Femur (tissue), 1 donor: Measurements from ENCODE around the gene ALOX5AP.

Source experiments
- DNase-seq: peaks from one replicate; pipeline ENCODE4 v3.0.0-alpha.2; 2017

Gene ALOX5AP

DNA sequence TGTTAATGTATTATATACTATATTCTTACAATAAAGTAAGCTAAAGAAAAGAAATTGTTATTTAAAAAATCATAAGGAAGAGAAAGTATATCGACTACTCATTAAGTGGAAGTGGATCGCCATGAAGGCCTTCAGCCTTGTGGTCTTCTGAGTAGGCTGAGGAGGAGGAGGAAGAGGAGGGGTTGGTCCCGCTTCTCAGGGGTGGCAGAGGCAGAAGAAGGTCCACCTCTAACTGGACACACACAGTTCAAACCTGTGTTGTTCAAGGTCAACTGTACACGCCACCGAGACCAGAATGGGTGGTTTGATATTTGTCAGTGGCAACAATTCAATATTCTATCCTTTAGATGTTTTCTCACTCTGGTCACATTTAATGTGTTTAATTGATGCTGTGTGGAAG, 67.2 kb downstream of the ALOX5AP start:
- no peak for DNase-seq

DNA sequence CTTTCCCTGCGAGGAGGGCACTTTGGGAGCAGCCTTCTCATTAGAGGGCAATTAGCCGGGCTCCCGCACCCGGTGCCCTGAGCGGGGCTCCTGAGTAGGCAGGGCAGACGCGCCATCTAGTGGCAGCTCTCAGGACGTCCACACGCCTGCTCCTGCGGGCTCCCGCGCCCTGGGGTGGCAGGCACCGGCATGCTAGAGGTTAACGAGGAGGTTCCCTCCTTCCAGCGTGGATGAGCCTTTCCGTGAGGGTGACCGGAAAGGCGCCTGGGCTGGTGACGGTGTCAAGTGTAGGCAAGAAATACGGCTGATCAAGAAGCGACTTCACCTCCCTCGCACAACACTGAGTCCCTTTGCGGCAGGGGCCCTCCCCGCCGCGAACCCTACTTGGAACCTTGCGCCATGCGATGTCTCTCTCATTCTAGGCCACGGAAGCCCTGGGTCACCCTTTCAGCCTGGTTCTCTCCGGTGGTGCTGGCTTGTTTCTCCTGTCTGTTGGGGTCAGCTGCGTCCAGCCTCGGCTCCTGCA, 67.7 kb downstream of the ALOX5AP start:
- peak; percentile 87 for DNase-seq

DNA sequence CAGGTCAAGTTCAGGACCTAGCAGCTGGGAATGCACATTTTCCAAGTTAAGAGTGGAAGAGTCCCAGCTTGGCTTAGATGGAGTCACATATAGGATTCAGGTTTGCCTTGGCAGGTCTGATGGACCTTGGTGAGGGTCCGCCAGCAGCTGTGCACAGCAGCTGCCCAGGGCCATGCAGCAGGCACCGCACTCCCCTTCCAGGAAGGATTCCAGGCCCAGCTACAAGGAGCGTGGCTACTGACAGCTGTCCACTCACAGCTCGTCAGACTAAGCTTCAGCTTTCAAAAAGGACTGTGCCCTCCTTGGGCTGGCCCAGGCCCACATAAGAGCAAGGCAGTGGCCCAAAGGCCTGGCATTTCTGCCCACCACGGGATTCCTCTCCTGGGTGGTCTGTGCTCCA, 68.4 kb downstream of the ALOX5AP start:
- DNase-seq: peak; percentile 62

DNA sequence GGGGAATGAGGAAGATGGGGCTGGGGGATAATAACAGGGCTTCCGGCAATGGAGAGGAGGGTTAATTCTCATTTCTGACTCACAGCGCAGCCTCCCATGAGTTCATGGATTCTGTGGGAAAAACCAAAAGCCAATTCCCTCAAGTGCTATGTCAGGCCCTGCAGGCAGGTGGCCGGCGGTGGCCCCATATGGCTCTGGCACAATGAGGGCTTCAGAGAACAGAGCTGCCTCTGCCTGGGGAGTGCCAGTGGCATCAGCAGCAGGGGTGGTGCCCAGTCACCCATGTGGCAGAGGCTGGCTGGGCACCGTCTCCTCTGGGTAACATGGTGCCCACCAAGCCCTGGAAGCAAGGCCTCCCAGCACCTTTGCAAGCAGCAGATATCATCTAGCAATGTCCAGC, 69.1 kb downstream of the ALOX5AP start:
- DNase-seq: peak; percentile 39

DNA sequence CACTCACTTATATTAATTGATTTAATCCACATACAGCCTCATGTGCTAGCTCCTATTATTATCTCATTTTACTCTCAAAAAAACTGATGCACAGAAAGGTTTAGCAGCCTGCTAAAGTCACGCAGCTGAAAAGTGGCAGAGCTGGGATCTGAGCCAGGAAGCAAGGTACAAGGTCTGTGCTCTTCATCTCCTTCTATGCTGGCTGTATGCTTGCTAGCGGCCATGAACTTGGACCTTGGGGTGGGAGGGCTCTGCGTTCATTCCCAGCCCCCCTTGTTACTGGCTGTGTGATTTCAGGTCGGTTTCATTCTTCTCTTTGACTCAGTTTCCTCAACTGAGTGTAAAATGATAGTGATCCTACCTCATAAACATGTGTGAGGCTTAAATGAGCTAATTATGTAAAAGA, 69.8 kb downstream of the ALOX5AP start:
- peak; percentile 20 for DNase-seq

DNA sequence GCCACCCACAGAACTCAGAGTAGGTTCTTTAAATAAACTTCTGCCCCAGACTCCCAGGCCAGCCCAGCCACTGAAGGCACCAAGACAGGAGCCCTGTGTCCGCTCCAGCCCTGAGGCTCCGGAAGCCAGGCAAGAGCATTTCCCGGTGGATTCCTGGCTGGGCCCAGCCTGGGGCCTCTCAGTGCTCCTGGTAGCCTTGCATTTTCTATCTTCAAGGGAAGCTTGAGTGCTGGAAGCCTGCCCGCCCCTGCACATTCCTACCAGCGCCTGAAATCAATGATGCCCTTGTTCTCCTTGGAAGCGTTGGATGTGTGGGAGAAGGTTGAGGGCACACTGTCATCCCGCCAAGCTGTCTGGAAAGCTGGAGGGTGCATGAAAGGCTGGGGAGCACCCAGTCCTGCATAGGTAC, 70.3 kb downstream of the ALOX5AP start:
- DNase-seq: peak; percentile 77

DNA sequence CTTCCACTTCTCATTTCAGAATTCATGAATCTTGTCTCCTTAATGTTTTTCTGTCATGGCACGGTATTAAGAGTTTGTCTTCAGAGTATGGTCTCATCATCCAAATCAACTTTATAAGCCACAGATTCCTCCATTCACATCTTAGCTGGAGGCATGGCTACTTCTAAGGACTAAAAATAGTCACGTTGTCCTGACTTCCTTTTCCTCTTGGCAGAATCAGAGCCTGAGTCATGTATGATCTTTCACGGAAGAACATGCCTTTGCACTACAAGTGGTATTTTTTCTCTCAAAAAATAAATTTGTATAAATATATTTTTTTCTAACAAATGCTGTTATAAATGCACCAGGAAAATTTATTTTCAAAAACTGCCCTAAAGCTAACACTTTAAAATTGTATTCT, 71.4 kb downstream of the ALOX5AP start:
- peak; percentile 8 for DNase-seq

DNA sequence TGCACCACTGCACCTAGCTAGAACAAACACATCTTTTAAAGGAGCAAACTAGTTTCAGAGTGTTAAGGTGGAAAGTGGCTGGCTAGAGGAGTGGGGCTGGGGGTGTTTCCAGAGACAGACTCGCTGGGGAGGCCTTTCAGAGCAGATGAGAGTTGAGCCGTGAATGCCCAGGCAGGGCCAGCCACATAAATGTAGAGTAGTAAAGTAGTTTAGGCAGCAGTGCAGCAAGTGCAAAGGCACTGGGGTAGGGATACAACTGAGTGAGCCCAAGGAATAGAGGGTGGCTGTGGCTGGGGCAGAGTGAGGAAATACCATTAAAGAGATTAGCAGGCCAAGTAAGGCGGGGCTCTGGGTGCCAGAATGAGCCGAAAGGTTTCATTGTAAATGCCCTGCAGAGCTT, 72.0 kb downstream of the ALOX5AP start:
- DNase-seq: no peak

DNA sequence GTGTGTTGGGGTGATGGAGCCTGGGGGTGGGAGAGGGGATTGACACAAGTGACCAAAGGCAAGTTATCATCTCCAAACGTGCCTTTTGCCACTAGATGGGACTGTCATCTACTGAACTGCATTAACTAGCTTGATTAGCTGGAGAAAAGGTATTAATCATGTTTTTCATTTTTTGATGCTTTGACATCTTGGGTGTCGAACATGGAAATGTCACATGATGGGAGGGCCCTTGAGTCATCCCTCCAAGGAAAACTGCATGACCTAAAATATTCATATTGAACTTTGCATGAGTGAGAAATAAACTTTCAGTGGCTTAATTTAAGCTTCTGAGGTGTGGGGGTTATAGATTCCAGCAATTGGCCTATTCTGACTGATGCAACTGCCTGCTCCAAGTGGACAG, 73.3 kb downstream of the ALOX5AP start:
- DNase-seq: no peak

DNA sequence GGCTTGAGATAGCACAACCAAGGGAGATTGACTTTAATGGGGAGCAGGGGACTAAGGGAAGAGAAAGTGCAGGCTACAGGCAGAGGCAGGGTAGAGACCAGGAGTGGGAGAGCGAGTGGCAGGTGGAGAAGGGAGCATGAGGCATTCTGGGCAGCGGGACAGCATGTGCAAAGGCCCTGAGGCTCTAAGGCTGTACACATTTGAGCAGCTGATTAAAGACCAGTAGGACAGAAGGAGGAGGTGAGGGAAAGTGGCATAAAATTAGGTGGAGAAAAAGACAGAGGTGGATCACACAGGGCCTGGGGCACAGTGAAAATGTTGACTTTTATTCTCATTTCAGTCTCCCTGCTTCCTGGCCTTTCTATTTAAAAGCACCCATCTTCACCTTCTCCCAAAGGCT, 74.4 kb downstream of the ALOX5AP start:
- no peak for DNase-seq

DNA sequence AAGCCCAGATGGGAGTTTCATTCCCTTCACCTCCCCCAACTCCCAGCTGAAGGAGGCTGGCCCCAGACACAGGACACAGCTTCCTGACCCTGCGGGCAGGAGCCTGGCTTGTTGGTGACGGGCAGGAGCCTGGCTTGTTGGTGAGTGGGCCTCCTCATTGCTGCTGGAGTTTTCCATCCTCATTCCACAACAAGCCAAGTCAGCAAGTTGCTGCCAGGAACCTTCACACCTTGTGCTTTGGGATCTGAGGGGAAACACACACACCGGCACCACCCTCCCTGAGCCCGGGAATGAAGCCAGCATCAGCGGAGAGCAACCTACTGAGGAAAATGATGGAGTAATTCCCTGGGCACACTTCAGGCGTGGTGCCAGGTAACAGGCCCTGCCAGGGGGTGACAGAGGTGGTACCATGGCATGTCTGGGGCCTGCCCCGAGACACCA, 74.9 kb downstream of the ALOX5AP start:
- DNase-seq: peak; percentile 67

DNA sequence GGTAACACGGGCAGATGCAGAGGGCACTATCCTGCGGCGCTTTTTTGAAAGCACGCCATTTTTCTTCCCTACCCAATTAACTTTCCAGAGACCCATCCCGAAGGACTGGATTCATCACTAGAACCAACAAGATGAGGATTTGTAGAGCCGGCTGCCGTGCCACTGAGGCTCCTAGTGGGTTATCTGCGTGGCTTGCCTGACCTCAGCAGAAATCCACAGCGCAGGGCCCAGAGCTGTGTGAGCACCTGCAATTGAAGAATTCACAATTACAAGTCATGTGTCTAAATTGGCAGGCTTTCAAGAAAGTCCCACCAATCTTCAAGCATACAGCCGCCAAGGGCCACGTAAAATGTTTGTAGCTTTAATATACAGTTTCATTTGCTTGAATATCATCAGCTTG, 75.5 kb downstream of the ALOX5AP start:
- DNase-seq: no peak
